Psoas muscle (tissue), 8 donors: ENCODE data around the gene IFNL2. TPM values are rescaled to one million over a fixed set of nuclear protein-coding genes. Genes with fewer than 3 reads are reported as not detected.
"Not testable (repeated sequence)": the region's sequence is repeated elsewhere in the genome, so short reads cannot be mapped to it uniquely, and the experiment has no call there.

Source experiments
- ATAC-seq, 4 donors: fragments of 200-7000 bp; cut with Tn5 transposase; one replicate each; pipeline ENCODE4 v1.9.1; 2020; ENCODE audit warnings: moderate library complexity in 3 of 4, mild to moderate bottlenecking in 2 of 4
- DNase-seq, 2 donors: peaks; one replicate each; pipeline ENCODE4 v3.0.0-alpha.2; 2020
- H3K27ac ChIP-seq: fragments of 200-600 bp; one replicate; pipeline ENCODE4 v1.8.0; 2022
- H3K27me3 ChIP-seq, 3 donors: fragments of 200-600 bp in 1 of 3; one replicate each; pipeline versions ENCODE4 v1.6.1 to v1.8.0; 2013 to 2022; ENCODE audit warnings: low read length in 2 of 3, mild to moderate bottlenecking in 2 of 3, moderate library complexity in 1 of 3; ENCODE audit not compliant: insufficient read depth in 3 of 3
- H3K36me3 ChIP-seq, 2 donors: fragments of 200-600 bp in 1 of 2; one replicate each; pipeline versions ENCODE4 v1.6.1 to v1.8.0; 2013 to 2022; ENCODE audit warnings: low read depth in 1 of 2, mild to moderate bottlenecking in 1 of 2, moderate library complexity in 1 of 2; ENCODE audit not compliant: insufficient read depth in 1 of 2
- H3K4me1 ChIP-seq: fragments of 200-600 bp; one replicate; pipeline ENCODE4 v1.8.0; 2022
- H3K4me3 ChIP-seq: fragments of 200-600 bp; one replicate; pipeline ENCODE4 v1.8.0; 2022; ENCODE audit warnings: mild to moderate bottlenecking
- H3K9me3 ChIP-seq: fragments of 200-600 bp; one replicate; pipeline ENCODE4 v1.8.0; 2022
- CTCF ChIP-seq: fragments of 200-600 bp; IDR thresholded peaks from one replicate; pipeline ENCODE4 v1.8.0; 2022; ENCODE audit warnings: antibody characterized with exemption
- WGBS, 3 donors: extraction: QIAGEN DNeasy Blood & Tissue Kit; methylation state at CpG; one replicate each; pipeline versions ENCODE4 v1.1.6 to v1.1.7; 2013; 5-methylcytosine and 5-hydroxymethylcytosine counted together
- intact Hi-C, 2 donors: fragments of 100-400 bp; cut with DNase I; formaldehyde crosslinking; loops; one replicate each; pipeline versions ENCODE4 v1.11.0 to v1.14.2; 2022
- polyA plus RNA-seq, 3 donors: library from polyadenylated mRNA; stranded (reverse); fragments of 200-250 nt; gene quantifications; one replicate each; pipeline ENCODE4 v1.2.3, GENCODE V29; 2013
- total RNA-seq, 4 donors: library from RNA; stranded (reverse); fragmentation: NEBNext Ultra II Directional in 2 of 4; extraction: Animal tissue kit (Norgen Biotek cat#: 25700) in 2 of 4; gene quantifications; one replicate each; pipeline versions ENCODE4 v1.2.1 to v1.2.4, GENCODE V29; 2021 to 2023
- donor health status: healthy with polysubstance abuse.
- donor health status: DM: no; HTN: no; CAD: no; lungs with moderate emphysema.
- donor health status: Bipolar disorder and iron deficiency.
- donor health status: healthy.
- donor health status: DM: yes; HTN: yes; CAD: no.
- donor health status: DM: no; HTN: no; CAD: no.
- donor health status: DM: no; HTN: no; CAD: no.
- donor health status: DM: yes; HTN: yes; CAD: no.

IFNL2 gene
- total and polyA plus RNA-seq, 7 donors = not detected

GRCh38 chr19:39238944-39239343, 29.3 kb upstream of the IFNL2 start:
- Histone ChIP-seq H3K36me3 (no peaks in the 10 kb centered on the region), H3K27ac (no peak overlapping the region), H3K4me3 (no peak overlapping the region), H3K4me1 (no peaks in the 10 kb centered on the region), H3K9me3 (no peaks in the 10 kb centered on the region), H3K27me3 (peaks cover 0 to 15% (median 2%) of the 10 kb centered on the region in 3 donors)
- TF ChIP-seq CTCF = no peak
- no peak for ATAC-seq
- 83 to 85% (median 83%) methylated on average over 6 of the region's 6 CpGs for WGBS, 3 donors
- no peak for DNase-seq
- intact Hi-C loops = no loop called here

GRCh38 chr19:39240421-39240820, 27.8 kb upstream of the IFNL2 start:
- Histone ChIP-seq H3K4me3 (no peak overlapping the region), H3K9me3 (no peaks in the 10 kb centered on the region), H3K4me1 (no peaks in the 10 kb centered on the region), H3K27ac (no peak overlapping the region), H3K27me3 (peaks cover 0 to 11% (median 0%) of the 10 kb centered on the region in 3 donors), H3K36me3 (no peaks in the 10 kb centered on the region)
- ATAC-seq (no peak), DNase-seq (no peak)
- intact Hi-C loops = no loop called here
- no peak for TF ChIP-seq CTCF
- 83 to 92% (median 87%) methylated on average over 7 of the region's 7 CpGs for WGBS, 3 donors

GRCh38 chr19:39243741-39244140, 24.5 kb upstream of the IFNL2 start:
- peaks cover 0 to 25% (median 16%) of the 10 kb centered on the region in 3 donors for H3K27me3 ChIP-seq
- 66 to 77% (median 66%) methylated on average over 8 to 12 of the region's 13 CpGs for WGBS, 3 donors
- H3K9me3 ChIP-seq, H3K4me1 ChIP-seq, DNase-seq, intact Hi-C loops, ATAC-seq, H3K36me3 ChIP-seq, H3K27ac ChIP-seq, H3K4me3 ChIP-seq: not testable (repeated sequence)

GRCh38 chr19:39244410-39245100, 23.6 kb upstream of the IFNL2 start, which contains the start of gene IFNL3:
TSS of gene IFNL3 (minus strand) at chr19:39245006. CDS start at chr19:39244967, 39 bp downstream.
- peaks cover 0 to 33% (median 16%) of the 10 kb centered on the region in 3 donors for H3K27me3 ChIP-seq
- intact Hi-C loops, H3K36me3 ChIP-seq, H3K4me1 ChIP-seq, H3K9me3 ChIP-seq, H3K4me3 ChIP-seq, H3K27ac ChIP-seq, ATAC-seq, DNase-seq: not testable (repeated sequence)
- WGBS, 3 donors = 64 to 66% (median 65%) methylated on average over 10 to 12 of the region's 12 CpGs

GRCh38 chr19:39245166-39245565, 23.0 kb upstream of the IFNL2 start:
- H3K4me3 ChIP-seq, intact Hi-C loops, H3K36me3 ChIP-seq, DNase-seq, H3K27ac ChIP-seq, ATAC-seq, H3K4me1 ChIP-seq, H3K9me3 ChIP-seq: not testable (repeated sequence)
- no CpG with 5 or more reads among the region's 1 CpG for WGBS, 3 donors
- peaks cover 0 to 39% (median 16%) of the 10 kb centered on the region in 3 donors for H3K27me3 ChIP-seq

- 11 to 14% (median 12%) methylated on average over 39 to 42 of the region's 42 CpGs for WGBS, 3 donors
- Histone ChIP-seq H3K4me3 (peak overlapping the region; percentile 11), H3K27me3 (peaks cover 0 to 49% (median 16%) of the 10 kb centered on the region in 3 donors), H3K36me3 (no peaks in the 10 kb centered on the region), H3K9me3 (no peaks in the 10 kb centered on the region), H3K4me1 (no peaks in the 10 kb centered on the region), H3K27ac (no peak overlapping the region)
- ATAC-seq (peak in 1 of 4 donors; percentile 54), DNase-seq (peak in 1 of 2 donors; percentile 42)
- no peak for TF ChIP-seq CTCF
- intact Hi-C loops = no loop called here
Measured at GRCh38 chr19:39246951-39247669, 21.1 kb upstream of the IFNL2 start.
